IMR-90 (cell line): ENCODE data around the gene ARHGEF33. TPM values are rescaled to one million over a fixed set of nuclear protein-coding genes. Genes with fewer than 3 reads are reported as not detected.

Source experiments
- ATAC-seq: fragments of 200-7000 bp; cut with Tn5 transposase; 2 replicates; pipeline ENCODE4 v1.9.1; 2020; ENCODE audit warnings: low read depth, mild to moderate bottlenecking, moderate library complexity
- BruUV-seq: library from RNA; stranded (reverse); fragments of 400-500 nt; replicated peaks from 2 replicates; lab custom pipeline; 2021; lab: Mats Ljungman, UMichigan
- CTCF ChIA-PET: fragments of 300-600 bp; formaldehyde crosslinking; extraction: SDS; loops from one replicate; lab custom pipeline; 2021; ENCODE audit warnings: antibody characterized with exemption; lab: Yijun Ruan, JAX
- POLR2A ChIA-PET: fragments of 300-600 bp; sonication (Branson Sonifier 250); formaldehyde crosslinking; loops from one replicate; lab custom pipeline; 2022; ENCODE audit warnings: antibody characterized with exemption; ENCODE audit not compliant: unreplicated experiment; lab: Charles Lee
- DNase-seq: peaks from one replicate; pipeline ENCODE4 v3.0.0; 2013
- H2AFZ ChIP-seq: replicated peaks from 2 replicates; pipeline ENCODE3; 2013; ENCODE audit warnings: low read length, mild to moderate bottlenecking; ENCODE audit not compliant: poor library complexity
- H2AK5ac ChIP-seq: 2 replicates; pipeline ENCODE4 v1.6.1; 2013; ENCODE audit warnings: low read depth, low read length, inconsistent platforms
- H2AK9ac ChIP-seq: replicated peaks from 2 replicates; pipeline ENCODE3; 2013; ENCODE audit warnings: mild to moderate bottlenecking, low read depth, low read length, moderate library complexity; ENCODE audit not compliant: poor library complexity
- H2BK120ac ChIP-seq: 2 replicates; pipeline ENCODE4 v1.6.1; 2013; ENCODE audit warnings: low read depth, low read length, inconsistent platforms
- H2BK15ac ChIP-seq: 3 replicates; pipeline ENCODE4 v1.6.1; 2013; ENCODE audit warnings: low read depth, low read length, inconsistent platforms
- H2BK20ac ChIP-seq: 2 replicates; pipeline ENCODE4 v1.6.1; 2013; ENCODE audit warnings: low read depth, mild to moderate bottlenecking, inconsistent platforms, low read length, moderate library complexity
- H2BK5ac ChIP-seq: 2 replicates; pipeline ENCODE4 v1.6.1; 2013; ENCODE audit warnings: mild to moderate bottlenecking, low read depth, low read length, inconsistent platforms; ENCODE audit not compliant: poor library complexity, severe bottlenecking
- H3K14ac ChIP-seq: replicated peaks from 2 replicates; pipeline ENCODE4 v1.6.1; 2013; ENCODE audit warnings: low read depth, low read length, inconsistent platforms
- H3K18ac ChIP-seq: 2 replicates; pipeline ENCODE4 v1.6.1; 2013; ENCODE audit warnings: low read depth, low read length, control low read depth
- H3K23ac ChIP-seq: 2 replicates; pipeline ENCODE4 v1.6.1; 2013; ENCODE audit warnings: low read depth, low read length, inconsistent platforms
- H3K27ac ChIP-seq: 2 replicates; pipeline ENCODE4 v1.5.1; 2013; ENCODE audit warnings: mild to moderate bottlenecking, control low read depth, low read length; ENCODE audit not compliant: insufficient read depth
- H3K27me3 ChIP-seq: 2 replicates; pipeline ENCODE4 v1.6.1; 2013; ENCODE audit warnings: low read length; ENCODE audit not compliant: control insufficient read depth, insufficient read depth
- H3K36me3 ChIP-seq: 2 replicates; pipeline ENCODE4 v1.6.1; 2013; ENCODE audit warnings: low read length, mixed read lengths; ENCODE audit not compliant: control insufficient read depth, insufficient read depth
- H3K4ac ChIP-seq: 2 replicates; pipeline ENCODE4 v1.6.1; 2013; ENCODE audit warnings: low read depth, low read length, inconsistent platforms
- H3K4me1 ChIP-seq: 2 replicates; pipeline ENCODE4 v1.6.1; 2013; ENCODE audit warnings: low read length, mixed read lengths; ENCODE audit not compliant: control insufficient read depth, insufficient read depth
- H3K4me2 ChIP-seq: 2 replicates; pipeline ENCODE4 v1.6.1; 2013; ENCODE audit warnings: low read depth, mild to moderate bottlenecking, control low read depth, low read length, moderate library complexity
- H3K4me3 ChIP-seq: 2 replicates; pipeline ENCODE4 v1.5.1; 2013; ENCODE audit warnings: low read depth, mild to moderate bottlenecking, control low read depth, low read length, moderate library complexity; ENCODE audit not compliant: insufficient read depth
- H3K56ac ChIP-seq: 2 replicates; pipeline ENCODE4 v1.6.1; 2013; ENCODE audit warnings: low read length, inconsistent platforms; ENCODE audit not compliant: insufficient read depth; ENCODE audit errors: extremely low read depth
- H3K79me1 ChIP-seq, 2 experiments: 2 replicates each; pipeline ENCODE4 v1.6.1; 2013; ENCODE audit warnings: low read length in 2 of 2, inconsistent platforms in 1 of 2, low read depth in 1 of 2
- H3K9ac ChIP-seq: 2 replicates; pipeline ENCODE4 v1.6.1; 2013; ENCODE audit warnings: low read depth, low read length, control low read depth
- H3K9me1 ChIP-seq: 2 replicates; pipeline ENCODE4 v1.6.1; 2013; ENCODE audit warnings: low read length, inconsistent platforms; ENCODE audit not compliant: insufficient read depth
- H3K9me3 ChIP-seq: 2 replicates; pipeline ENCODE4 v1.6.1; 2013; ENCODE audit warnings: low read length; ENCODE audit not compliant: control insufficient read depth, insufficient read depth
- H4K20me1 ChIP-seq: 2 replicates; pipeline ENCODE4 v1.6.1; 2013; ENCODE audit warnings: low read length, inconsistent platforms; ENCODE audit not compliant: insufficient read depth
- H4K5ac ChIP-seq: 2 replicates; pipeline ENCODE4 v1.6.1; 2013; ENCODE audit warnings: mild to moderate bottlenecking, low read depth, low read length, control low read depth
- H4K8ac ChIP-seq, 2 experiments: 2 replicates each; pipeline ENCODE4 v1.6.1; 2013; ENCODE audit warnings: low read depth in 2 of 2, low read length in 2 of 2, control low read depth in 1 of 2, inconsistent platforms in 1 of 2
- H4K91ac ChIP-seq: 2 replicates; pipeline ENCODE4 v1.6.1; 2013; ENCODE audit warnings: low read depth, low read length, inconsistent platforms; ENCODE audit not compliant: insufficient read depth
- BHLHE40 ChIP-seq: fragments of 150-350 bp; IDR thresholded peaks from 2 replicates; pipeline ENCODE4 v1.6.1; 2016; ENCODE audit warnings: mild to moderate bottlenecking, low read depth, low read length
- CEBPB ChIP-seq: IDR thresholded peaks from 2 replicates; pipeline ENCODE4 v1.6.1; 2012; ENCODE audit warnings: low read depth, low read length, improper control_type of control experiment
- CTCF ChIP-seq: conservative IDR thresholded peaks from 2 replicates; pipeline ENCODE4 v1.5.1; 2012; ENCODE audit warnings: mild to moderate bottlenecking, low read depth, low read length, improper control_type of control experiment
- ELK1 ChIP-seq: fragments of 150-350 bp; IDR thresholded peaks from 2 replicates; pipeline ENCODE4 v1.6.1; 2016; ENCODE audit warnings: low read depth, mild to moderate bottlenecking, low read length, moderate library complexity, borderline replicate concordance
- FOS ChIP-seq: fragments of 150-350 bp; IDR thresholded peaks from 2 replicates; pipeline ENCODE4 v1.6.1; 2016; ENCODE audit warnings: low read depth, low read length
- MAFK ChIP-seq: IDR thresholded peaks from 2 replicates; pipeline ENCODE4 v1.6.1; 2012; ENCODE audit warnings: low read depth, low read length, improper control_type of control experiment
- NFE2L2 ChIP-seq: fragments of 150-350 bp; IDR thresholded peaks from 2 replicates; pipeline ENCODE4 v1.6.1; 2016; ENCODE audit warnings: low read depth, mild to moderate bottlenecking, low read length
- RCOR1 ChIP-seq: IDR thresholded peaks from 2 replicates; pipeline ENCODE4 v1.6.1; 2012; ENCODE audit warnings: mild to moderate bottlenecking, low read length, improper control_type of control experiment; ENCODE audit not compliant: insufficient replicate concordance
- RFX5 ChIP-seq: IDR thresholded peaks from 2 replicates; pipeline ENCODE4 v1.8.0; 2012; ENCODE audit warnings: low read depth, mild to moderate bottlenecking, low read length, moderate library complexity
- WGBS, 2 experiments: methylation state at CpG; one replicate each; pipeline versions ENCODE4 v1.1.5 to v1.1.7; 2013; ENCODE audit warnings: missing lambda C conversion rate in 2 of 2; ENCODE audit not compliant: insufficient read length in 1 of 2; ENCODE audit errors: extremely low coverage in 2 of 2; 5-methylcytosine and 5-hydroxymethylcytosine counted together
- dilution Hi-C: fragments of 300-500 bp; cut with HindIII; formaldehyde crosslinking; loops from one replicate; pipeline ENCODE4 v1.14.3; 2018; ENCODE audit warnings: low sequenced_read_pairs; ENCODE audit not compliant: unreplicated experiment
- in situ Hi-C: fragments of 300-500 bp; cut with MboI; formaldehyde crosslinking; loops from 3 replicates; pipeline ENCODE4 v1.14.3; 2019; ENCODE audit warnings: low sequenced_read_pairs, inconsistent platforms, mixed read lengths
- intact Hi-C: fragments of 100-400 bp; cut with micrococcal nuclease; formaldehyde crosslinking; loops from 2 replicates; pipeline ENCODE4 v1.10.0; 2022
- polyA plus RNA-seq, 3 experiments: library from polyadenylated mRNA; depleted of rRNA; stranded (reverse); fragments of >200 nt; gene quantifications; 2 replicates each; pipeline ENCODE4 v1.2.3, GENCODE V29; 2012; ENCODE audit warnings: low replicate concordance in 1 of 3
- total RNA-seq: library from RNA; depleted of rRNA; stranded (reverse); fragments of >200 nt; gene quantifications from 2 replicates; pipeline ENCODE4 v1.2.3, GENCODE V29; 2012

ARHGEF33 gene
- total and polyA plus RNA-seq, 2 of the 4 experiments (the other 2 are of a cell fraction): 0.18 to 0.21 TPM

DNA sequence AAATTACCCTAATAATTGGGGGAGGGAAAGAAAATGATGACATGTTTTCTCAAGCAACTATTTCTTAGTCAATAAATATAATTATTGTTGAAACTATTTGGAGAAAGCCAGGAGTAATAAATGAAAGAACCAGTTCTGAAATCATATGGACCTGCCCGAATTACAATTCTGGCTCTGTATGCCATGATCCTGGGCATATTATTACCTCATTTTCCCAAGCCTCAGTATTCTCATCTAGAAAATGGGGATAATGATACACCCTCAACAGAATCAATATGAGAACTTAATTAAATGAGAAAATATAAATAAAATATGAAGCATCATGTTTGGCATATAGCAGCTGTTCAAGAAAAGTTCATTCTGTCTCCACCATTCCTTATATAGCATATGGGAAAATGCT lies 22.9 kb downstream of the ARHGEF33 start:
- no peak for ATAC-seq
- in situ Hi-C loops (no loop called here), dilution Hi-C loops (no loop called here), intact Hi-C loops (no loop called here)
- H4K8ac ChIP-seq: no peak overlapping the region
- no peak overlapping the region for H3K23ac ChIP-seq
- no peaks in the 10 kb centered on the region for H3K36me3 ChIP-seq
- no peak overlapping the region for H2AK9ac ChIP-seq
- H3K27me3 ChIP-seq: no peaks in the 10 kb centered on the region
- no peak overlapping the region for H3K18ac ChIP-seq
- H2AFZ ChIP-seq: no peak overlapping the region
- DNase-seq: no peak
- BruUV-seq: no TSS peak
- H4K91ac ChIP-seq: no peak overlapping the region
- H4K20me1 ChIP-seq: no peaks in the 10 kb centered on the region
- H3K9ac ChIP-seq: no peak overlapping the region
- H2BK120ac ChIP-seq: no peak overlapping the region
- no peak overlapping the region for H3K4me3 ChIP-seq
- no CpG with 5 or more reads among the region's 1 CpG for WGBS, 2 experiments
- H2AK5ac ChIP-seq: no peak overlapping the region
- H3K4me2 ChIP-seq: no peak overlapping the region
- POLR2A ChIA-PET: no interaction called here
- no peak overlapping the region for H2BK5ac ChIP-seq
- no peaks in the 10 kb centered on the region for H3K9me3 ChIP-seq
- no peak overlapping the region for H3K4ac ChIP-seq
- H3K14ac ChIP-seq: no peak overlapping the region
- H2BK20ac ChIP-seq: no peak overlapping the region
- no peaks in the 10 kb centered on the region for H3K79me1 ChIP-seq
- no peak overlapping the region for H3K27ac ChIP-seq
- H4K5ac ChIP-seq: no peak overlapping the region
- TF ChIP-seq ELK1 (no peak), FOS (no peak), RFX5 (no peak), RCOR1 (no peak), MAFK (no peak), CEBPB (no peak), NFE2L2 (no peak), BHLHE40 (no peak), CTCF (no peak)
- no peak overlapping the region for H2BK15ac ChIP-seq
- CTCF ChIA-PET: interaction anchor here (0.6 kb wide), 1 partner anchor 35 kb away, joined by 3 read pairs; no protein-coding TSS in a partner anchor
- no peak overlapping the region for H3K56ac ChIP-seq
- no peaks in the 10 kb centered on the region for H3K4me1 ChIP-seq
- no peaks in the 10 kb centered on the region for H3K9me1 ChIP-seq
